ENCODE measurements around the gene COPS6.

- TF ChIP-seq, protein P1, sequence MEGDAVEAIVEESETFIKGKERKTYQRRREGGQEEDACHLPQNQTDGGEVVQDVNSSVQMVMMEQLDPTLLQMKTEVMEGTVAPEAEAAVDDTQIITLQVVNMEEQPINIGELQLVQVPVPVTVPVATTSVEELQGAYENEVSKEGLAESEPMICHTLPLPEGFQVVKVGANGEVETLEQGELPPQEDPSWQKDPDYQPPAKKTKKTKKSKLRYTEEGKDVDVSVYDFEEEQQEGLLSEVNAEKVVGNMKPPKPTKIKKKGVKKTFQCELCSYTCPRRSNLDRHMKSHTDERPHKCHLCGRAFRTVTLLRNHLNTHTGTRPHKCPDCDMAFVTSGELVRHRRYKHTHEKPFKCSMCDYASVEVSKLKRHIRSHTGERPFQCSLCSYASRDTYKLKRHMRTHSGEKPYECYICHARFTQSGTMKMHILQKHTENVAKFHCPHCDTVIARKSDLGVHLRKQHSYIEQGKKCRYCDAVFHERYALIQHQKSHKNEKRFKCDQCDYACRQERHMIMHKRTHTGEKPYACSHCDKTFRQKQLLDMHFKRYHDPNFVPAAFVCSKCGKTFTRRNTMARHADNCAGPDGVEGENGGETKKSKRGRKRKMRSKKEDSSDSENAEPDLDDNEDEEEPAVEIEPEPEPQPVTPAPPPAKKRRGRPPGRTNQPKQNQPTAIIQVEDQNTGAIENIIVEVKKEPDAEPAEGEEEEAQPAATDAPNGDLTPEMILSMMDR (IDR thresholded peaks at IDR 0.05 in 8 of 11, conservative IDR thresholded peaks at IDR 0.05 in 3 of 11): no peak
- TF ChIP-seq POLR2AphosphoS5 (IDR thresholded peaks at IDR 0.05): peak in 1 of 3 donors; percentile 33
These were observed 4.7 kb downstream of the COPS6 start for GRCh38 chr7:100093498-100093897.
